ENCODE measurements around the gene RFNG.

RFNG gene

GRCh38 chr17:82017612-82018151 lies 33.9 kb downstream of the RFNG start:
- Mint-ChIP-seq H3K4me3 (no peak overlapping the region), H3K9me3 (no peaks in the 10 kb centered on the region), H3K4me1 (ENCODE audit: low read depth) (peaks cover 8% of the 10 kb centered on the region), H3K27ac (no peak overlapping the region), H3K27me3 (ENCODE audit: low read depth) (no peaks in the 10 kb centered on the region), H3K36me3 (ENCODE audit: low read depth) (no peaks in the 10 kb centered on the region)

- Mint-ChIP-seq H3K36me3 (ENCODE audit: low read depth) (no peaks in the 10 kb centered on the region), H3K4me3 (no peak overlapping the region)
Measured at GRCh38 chr17:82016875-82017459, 34.6 kb downstream of the RFNG start.

GRCh38 chr17:82016061-82016874 lies 35.3 kb downstream of the RFNG start:
- Mint-ChIP-seq H3K27ac (no peak overlapping the region), H3K4me1 (ENCODE audit: low read depth) (peaks cover 2% of the 10 kb centered on the region), H3K4me3 (no peak overlapping the region), H3K27me3 (ENCODE audit: low read depth) (no peaks in the 10 kb centered on the region), H3K9me3 (no peaks in the 10 kb centered on the region), H3K36me3 (ENCODE audit: low read depth) (no peaks in the 10 kb centered on the region)

More at GRCh38 chr17:82016875-82017459, 34.6 kb downstream of the RFNG start:
- Mint-ChIP-seq H3K27ac (no peak overlapping the region), H3K9me3 (no peaks in the 10 kb centered on the region), H3K4me1 (ENCODE audit: low read depth) (peaks cover 7% of the 10 kb centered on the region), H3K27me3 (ENCODE audit: low read depth) (no peaks in the 10 kb centered on the region)

GRCh38 chr17:82015311-82015971 lies 36.2 kb downstream of the RFNG start:
- Mint-ChIP-seq H3K36me3 (ENCODE audit: low read depth) (no peaks in the 10 kb centered on the region), H3K4me1 (ENCODE audit: low read depth) (no peaks in the 10 kb centered on the region), H3K4me3 (no peak overlapping the region), H3K9me3 (no peaks in the 10 kb centered on the region), H3K27me3 (ENCODE audit: low read depth) (no peaks in the 10 kb centered on the region), H3K27ac (no peak overlapping the region)

- Mint-ChIP-seq H3K4me3 (no peak overlapping the region), H3K9me3 (no peaks in the 10 kb centered on the region), H3K27me3 (ENCODE audit: low read depth) (no peaks in the 10 kb centered on the region), H3K36me3 (ENCODE audit: low read depth) (no peaks in the 10 kb centered on the region), H3K4me1 (ENCODE audit: low read depth) (no peaks in the 10 kb centered on the region), H3K27ac (no peak overlapping the region)
Measured at GRCh38 chr17:82014971-82015310, 36.7 kb downstream of the RFNG start.

GRCh38 chr17:82014432-82014831 lies 37.2 kb downstream of the RFNG start:
- H3K27ac Mint-ChIP-seq = no peak overlapping the region
- no peaks in the 10 kb centered on the region for H3K4me1 Mint-ChIP-seq (ENCODE audit: low read depth)
- H3K9me3 Mint-ChIP-seq = no peaks in the 10 kb centered on the region
- H3K4me3 Mint-ChIP-seq = no peak overlapping the region
- H3K27me3 Mint-ChIP-seq (ENCODE audit: low read depth) = no peaks in the 10 kb centered on the region
- no peaks in the 10 kb centered on the region for H3K36me3 Mint-ChIP-seq (ENCODE audit: low read depth)

GRCh38 chr17:82013772-82014321 lies 37.8 kb downstream of the RFNG start:
- Mint-ChIP-seq H3K4me3 (no peak overlapping the region), H3K27me3 (ENCODE audit: low read depth) (no peaks in the 10 kb centered on the region), H3K4me1 (ENCODE audit: low read depth) (no peaks in the 10 kb centered on the region), H3K36me3 (ENCODE audit: low read depth) (no peaks in the 10 kb centered on the region), H3K27ac (no peak overlapping the region), H3K9me3 (no peaks in the 10 kb centered on the region)

- Mint-ChIP-seq H3K4me3 (no peak overlapping the region), H3K4me1 (ENCODE audit: low read depth) (no peaks in the 10 kb centered on the region), H3K27ac (no peak overlapping the region), H3K36me3 (ENCODE audit: low read depth) (no peaks in the 10 kb centered on the region), H3K9me3 (no peaks in the 10 kb centered on the region), H3K27me3 (ENCODE audit: low read depth) (no peaks in the 10 kb centered on the region)
Measured at GRCh38 chr17:82013341-82013740, 38.3 kb downstream of the RFNG start.

GRCh38 chr17:82012640-82013295 lies 38.8 kb downstream of the RFNG start:
- H3K27ac Mint-ChIP-seq = no peak overlapping the region
- no peak overlapping the region for H3K4me3 Mint-ChIP-seq
- no peaks in the 10 kb centered on the region for H3K27me3 Mint-ChIP-seq (ENCODE audit: low read depth)
- no peaks in the 10 kb centered on the region for H3K4me1 Mint-ChIP-seq (ENCODE audit: low read depth)
- H3K9me3 Mint-ChIP-seq = no peaks in the 10 kb centered on the region
- no peaks in the 10 kb centered on the region for H3K36me3 Mint-ChIP-seq (ENCODE audit: low read depth)

GRCh38 chr17:82012261-82012639 lies 39.4 kb downstream of the RFNG start:
- Mint-ChIP-seq H3K36me3 (ENCODE audit: low read depth) (no peaks in the 10 kb centered on the region), H3K27ac (no peak overlapping the region)

GRCh38 chr17:82011617-82012187 lies 39.9 kb downstream of the RFNG start:
- Mint-ChIP-seq H3K36me3 (ENCODE audit: low read depth) (no peaks in the 10 kb centered on the region), H3K27me3 (ENCODE audit: low read depth) (no peaks in the 10 kb centered on the region), H3K27ac (no peak overlapping the region), H3K9me3 (no peaks in the 10 kb centered on the region), H3K4me1 (ENCODE audit: low read depth) (no peaks in the 10 kb centered on the region), H3K4me3 (no peak overlapping the region)

More at GRCh38 chr17:82012261-82012639, 39.4 kb downstream of the RFNG start:
- Mint-ChIP-seq H3K4me1 (ENCODE audit: low read depth) (no peaks in the 10 kb centered on the region), H3K27me3 (ENCODE audit: low read depth) (no peaks in the 10 kb centered on the region), H3K4me3 (no peak overlapping the region), H3K9me3 (no peaks in the 10 kb centered on the region)

GRCh38 chr17:82010575-82011525 lies 40.8 kb downstream of the RFNG start:
- H3K36me3 Mint-ChIP-seq (ENCODE audit: low read depth) = no peaks in the 10 kb centered on the region
- no peaks in the 10 kb centered on the region for H3K9me3 Mint-ChIP-seq
- H3K4me3 Mint-ChIP-seq = no peak overlapping the region
- no peaks in the 10 kb centered on the region for H3K4me1 Mint-ChIP-seq (ENCODE audit: low read depth)
- H3K27ac Mint-ChIP-seq = no peak overlapping the region
- no peaks in the 10 kb centered on the region for H3K27me3 Mint-ChIP-seq (ENCODE audit: low read depth)

- H3K27me3 Mint-ChIP-seq (ENCODE audit: low read depth) = no peaks in the 10 kb centered on the region
- no peak overlapping the region for H3K4me3 Mint-ChIP-seq
- no peaks in the 10 kb centered on the region for H3K9me3 Mint-ChIP-seq
- H3K27ac Mint-ChIP-seq = no peak overlapping the region
- H3K4me1 Mint-ChIP-seq (ENCODE audit: low read depth) = no peaks in the 10 kb centered on the region
- no peaks in the 10 kb centered on the region for H3K36me3 Mint-ChIP-seq (ENCODE audit: low read depth)
Measured at GRCh38 chr17:82009413-82009812, 42.2 kb downstream of the RFNG start.
